ENCODE measurements around the gene UGT1A4. TPM values are rescaled to one million over a fixed set of nuclear protein-coding genes. Genes with fewer than 3 reads are reported as not detected.

UGT1A4 gene
- total RNA-seq, 1 experiment from 2014 or later = 6.1 TPM

GRCh38 chr2:233820774-233821105, 102.2 kb downstream of the UGT1A4 start:
- H3K4me3 Mint-ChIP-seq (ENCODE audit: low read depth, unreplicated experiment) = no peak overlapping the region
- no peaks in the 10 kb centered on the region for H3K9me3 Mint-ChIP-seq (ENCODE audit: low read depth, unreplicated experiment)
- intact Hi-C loops (cut with micrococcal nuclease; ENCODE audit: unreplicated experiment) = no loop called here
- no peaks in the 10 kb centered on the region for H3K4me1 Mint-ChIP-seq (ENCODE audit: low read depth, unreplicated experiment)
- CTCF ChIA-PET = interaction anchor here (1.3 kb wide), 1 partner anchor 12 kb away, joined by 4 read pairs; no protein-coding TSS in a partner anchor
- peaks cover 5% of the 10 kb centered on the region for H3K36me3 Mint-ChIP-seq (ENCODE audit: insufficient read depth, unreplicated experiment)
- H3K27ac Mint-ChIP-seq (ENCODE audit: unreplicated experiment) = no peak overlapping the region
- DNase-seq = no peak
- BruUV-seq (replicated peaks) = no TSS peak
- TF ChIP-seq, protein P1, sequence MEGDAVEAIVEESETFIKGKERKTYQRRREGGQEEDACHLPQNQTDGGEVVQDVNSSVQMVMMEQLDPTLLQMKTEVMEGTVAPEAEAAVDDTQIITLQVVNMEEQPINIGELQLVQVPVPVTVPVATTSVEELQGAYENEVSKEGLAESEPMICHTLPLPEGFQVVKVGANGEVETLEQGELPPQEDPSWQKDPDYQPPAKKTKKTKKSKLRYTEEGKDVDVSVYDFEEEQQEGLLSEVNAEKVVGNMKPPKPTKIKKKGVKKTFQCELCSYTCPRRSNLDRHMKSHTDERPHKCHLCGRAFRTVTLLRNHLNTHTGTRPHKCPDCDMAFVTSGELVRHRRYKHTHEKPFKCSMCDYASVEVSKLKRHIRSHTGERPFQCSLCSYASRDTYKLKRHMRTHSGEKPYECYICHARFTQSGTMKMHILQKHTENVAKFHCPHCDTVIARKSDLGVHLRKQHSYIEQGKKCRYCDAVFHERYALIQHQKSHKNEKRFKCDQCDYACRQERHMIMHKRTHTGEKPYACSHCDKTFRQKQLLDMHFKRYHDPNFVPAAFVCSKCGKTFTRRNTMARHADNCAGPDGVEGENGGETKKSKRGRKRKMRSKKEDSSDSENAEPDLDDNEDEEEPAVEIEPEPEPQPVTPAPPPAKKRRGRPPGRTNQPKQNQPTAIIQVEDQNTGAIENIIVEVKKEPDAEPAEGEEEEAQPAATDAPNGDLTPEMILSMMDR (IDR thresholded peaks at IDR 0.05; ENCODE audit: unreplicated experiment) = no peak
- H3K27me3 Mint-ChIP-seq (ENCODE audit: unreplicated experiment) = peaks cover 20% of the 10 kb centered on the region

DNA sequence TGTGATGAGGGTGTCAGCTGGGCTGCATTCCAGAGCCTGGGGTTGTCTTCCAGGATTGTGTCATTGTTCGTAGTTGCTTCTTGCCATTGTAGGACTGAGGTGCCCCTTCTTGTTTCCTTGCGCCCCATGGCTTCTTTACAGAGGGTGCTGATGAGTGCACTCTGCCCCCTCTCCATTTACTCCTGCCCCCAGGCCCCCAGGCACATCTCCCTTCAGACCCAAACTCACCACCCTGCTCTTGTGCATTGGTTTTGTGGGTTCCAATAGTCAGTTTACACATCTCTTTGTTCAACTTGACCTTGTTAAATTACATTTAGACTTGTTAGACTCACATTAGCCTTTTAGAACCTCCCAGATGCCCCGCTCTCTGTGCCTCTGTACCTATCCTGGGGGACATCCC, 102.7 kb downstream of the UGT1A4 start:
- H3K4me1 Mint-ChIP-seq (ENCODE audit: low read depth, unreplicated experiment) = no peaks in the 10 kb centered on the region
- peaks cover 5% of the 10 kb centered on the region for H3K36me3 Mint-ChIP-seq (ENCODE audit: insufficient read depth, unreplicated experiment)
- no peak for DNase-seq
- H3K27ac Mint-ChIP-seq (ENCODE audit: unreplicated experiment) = no peak overlapping the region
- H3K9me3 Mint-ChIP-seq (ENCODE audit: low read depth, unreplicated experiment) = no peaks in the 10 kb centered on the region
- H3K27me3 Mint-ChIP-seq (ENCODE audit: unreplicated experiment) = peaks cover 20% of the 10 kb centered on the region
- BruUV-seq (replicated peaks) = no TSS peak
- H3K4me3 Mint-ChIP-seq (ENCODE audit: low read depth, unreplicated experiment) = no peak overlapping the region
- TF ChIP-seq, protein P1 (IDR thresholded peaks at IDR 0.05; ENCODE audit: unreplicated experiment) = no peak
- intact Hi-C loops (cut with micrococcal nuclease; ENCODE audit: unreplicated experiment) = no loop called here
- CTCF ChIA-PET = interaction anchor here (1.3 kb wide), 1 partner anchor 11 kb away, joined by 4 read pairs; no protein-coding TSS in a partner anchor

DNA sequence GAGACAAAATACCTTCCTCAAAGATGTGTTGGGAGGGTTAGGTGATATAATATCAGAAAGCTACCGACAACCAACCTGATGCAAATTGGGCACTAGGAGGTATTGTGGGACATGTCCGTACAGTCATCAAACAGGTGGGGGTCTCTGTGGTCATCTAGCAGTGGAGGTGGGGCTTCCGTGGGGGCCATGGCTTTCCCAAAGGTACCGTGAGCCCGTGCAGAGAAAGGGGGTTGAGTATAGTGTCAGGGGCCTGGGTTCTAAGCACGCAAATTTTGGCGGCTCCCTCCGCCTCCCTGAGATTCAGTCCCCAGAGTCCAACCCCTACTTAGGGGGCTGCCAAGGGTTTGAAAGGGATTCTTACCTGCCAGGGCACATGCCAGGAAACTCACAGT, 103.2 kb downstream of the UGT1A4 start:
- intact Hi-C loops (cut with micrococcal nuclease; ENCODE audit: unreplicated experiment) = no loop called here
- Mint-ChIP-seq H3K4me3 (ENCODE audit: low read depth, unreplicated experiment) (no peak overlapping the region), H3K9me3 (ENCODE audit: low read depth, unreplicated experiment) (no peaks in the 10 kb centered on the region), H3K27ac (ENCODE audit: unreplicated experiment) (no peak overlapping the region), H3K36me3 (ENCODE audit: insufficient read depth, unreplicated experiment) (peaks cover 5% of the 10 kb centered on the region), H3K4me1 (ENCODE audit: low read depth, unreplicated experiment) (no peaks in the 10 kb centered on the region), H3K27me3 (ENCODE audit: unreplicated experiment) (peaks cover 20% of the 10 kb centered on the region)
- CTCF ChIA-PET = no interaction called here
- TF ChIP-seq, protein P1 (IDR thresholded peaks at IDR 0.05; ENCODE audit: unreplicated experiment) = no peak
- DNase-seq = no peak
- BruUV-seq (replicated peaks) = no TSS peak

GRCh38 chr2:233822101-233822771, 103.7 kb downstream of the UGT1A4 start:
- Mint-ChIP-seq H3K27me3 (ENCODE audit: unreplicated experiment) (peaks cover 20% of the 10 kb centered on the region), H3K4me3 (ENCODE audit: low read depth, unreplicated experiment) (no peak overlapping the region), H3K36me3 (ENCODE audit: insufficient read depth, unreplicated experiment) (peaks cover 5% of the 10 kb centered on the region), H3K9me3 (ENCODE audit: low read depth, unreplicated experiment) (no peaks in the 10 kb centered on the region), H3K27ac (ENCODE audit: unreplicated experiment) (no peak overlapping the region), H3K4me1 (ENCODE audit: low read depth, unreplicated experiment) (no peaks in the 10 kb centered on the region)
- BruUV-seq (replicated peaks) = no TSS peak
- intact Hi-C loops (cut with micrococcal nuclease; ENCODE audit: unreplicated experiment) = no loop called here
- DNase-seq = no peak
- CTCF ChIA-PET = no interaction called here
- TF ChIP-seq, protein P1 (IDR thresholded peaks at IDR 0.05; ENCODE audit: unreplicated experiment) = no peak

Other genes starting within 250 kb of the UGT1A4 start
- 44.2 and 45.8 TPM in 2 replicates for gene USP40, start 152.0 kb upstream of the UGT1A4 start, total RNA-seq (2022)
- not detected in 2 replicates for gene UGT1A8, start 101.1 kb upstream of the UGT1A4 start, total RNA-seq (2022)
- 107 and 120 TPM in 2 replicates for gene UGT1A10, start 82.3 kb upstream of the UGT1A4 start, total RNA-seq (2022)
- 3.5 and 4.3 TPM in 2 replicates for gene UGT1A9, start 46.8 kb upstream of the UGT1A4 start, total RNA-seq (2022)
- gene UGT1A7, start 36.8 kb upstream of the UGT1A4 start, total RNA-seq (2022) = 7.2 and 7.8 TPM in 2 replicates
- gene UGT1A6, start 25.8 kb upstream of the UGT1A4 start, total RNA-seq (2022) = 98.0 and 116 TPM in 2 replicates
- 7.1 and 7.3 TPM in 2 replicates for gene UGT1A5, start 5.8 kb upstream of the UGT1A4 start, total RNA-seq (2022)
- 5.9 and 6.0 TPM in 2 replicates for gene UGT1A3, start 10.3 kb downstream of the UGT1A4 start, total RNA-seq (2022)
- gene UGT1A1, start 41.5 kb downstream of the UGT1A4 start, total RNA-seq (2022) = 26.7 and 43.9 TPM in 2 replicates
- 0.33 and 0.76 TPM in 2 replicates for gene MROH2A, start 59.6 kb downstream of the UGT1A4 start, total RNA-seq (2022)
- gene HJURP, start 135.8 kb downstream of the UGT1A4 start, total RNA-seq (2022) = 58.5 and 71.0 TPM in 2 replicates
- 1.1 and 1.5 TPM in 2 replicates for gene TRPM8, start 198.6 kb downstream of the UGT1A4 start, total RNA-seq (2022)

Measured in Calu3 (cell line).